Parathyroid adenoma (tissue), 2 donors: ENCODE data around the gene GPRASP2.
A peak's percentile ranks its signal among the peaks of the same experiment; 100 is the strongest.
"Not testable (repeated sequence)": the region's sequence is repeated elsewhere in the genome, so short reads cannot be mapped to it uniquely, and the experiment has no call there.

Experiments used
- H2AFZ ChIP-seq: fragments of 300-600 bp; sonication (generic); one replicate; pipeline ENCODE4 v1.7.0; 2017; ENCODE audit warnings: antibody characterized with exemption, mild to moderate bottlenecking
- H3K27ac ChIP-seq: fragments of 300-600 bp; sonication (generic); one replicate; pipeline ENCODE4 v1.7.0; 2017
- H3K27me3 ChIP-seq: fragments of 300-600 bp; sonication (generic); one replicate; pipeline ENCODE4 v1.7.0; 2017; ENCODE audit warnings: low read length; ENCODE audit not compliant: control insufficient read depth, insufficient read depth
- H3K36me3 ChIP-seq: fragments of 300-600 bp; sonication (generic); one replicate; pipeline ENCODE4 v1.7.0; 2017; ENCODE audit warnings: low read length; ENCODE audit not compliant: control insufficient read depth, insufficient read depth
- H3K4me1 ChIP-seq: fragments of 300-600 bp; sonication (generic); one replicate; pipeline ENCODE4 v1.7.0; 2017; ENCODE audit warnings: control low read depth
- H3K4me2 ChIP-seq: fragments of 300-600 bp; sonication (generic); one replicate; pipeline ENCODE4 v1.7.0; 2017; ENCODE audit warnings: low read length
- H3K4me3 ChIP-seq: fragments of 300-600 bp; sonication (generic); one replicate; pipeline ENCODE4 v1.7.0; 2017; ENCODE audit warnings: low read depth, low read length
- H3K79me2 ChIP-seq: fragments of 300-600 bp; sonication (generic); one replicate; pipeline ENCODE4 v1.7.0; 2017; ENCODE audit warnings: control low read depth
- H3K9ac ChIP-seq: fragments of 300-600 bp; sonication (generic); one replicate; pipeline ENCODE4 v1.7.0; 2017; ENCODE audit warnings: mild to moderate bottlenecking
- H3K9me3 ChIP-seq: fragments of 300-600 bp; sonication (generic); one replicate; pipeline ENCODE4 v1.7.0; 2017; ENCODE audit warnings: low read length; ENCODE audit not compliant: control insufficient read depth
- CTCF ChIP-seq: fragments of 300-600 bp; sonication (generic); IDR thresholded peaks from one replicate; pipeline ENCODE4 v1.7.0; 2017; ENCODE audit warnings: antibody characterized with exemption, mild to moderate bottlenecking
- donor health status: primary hyperparathyroidism.

Gene GPRASP2

DNA sequence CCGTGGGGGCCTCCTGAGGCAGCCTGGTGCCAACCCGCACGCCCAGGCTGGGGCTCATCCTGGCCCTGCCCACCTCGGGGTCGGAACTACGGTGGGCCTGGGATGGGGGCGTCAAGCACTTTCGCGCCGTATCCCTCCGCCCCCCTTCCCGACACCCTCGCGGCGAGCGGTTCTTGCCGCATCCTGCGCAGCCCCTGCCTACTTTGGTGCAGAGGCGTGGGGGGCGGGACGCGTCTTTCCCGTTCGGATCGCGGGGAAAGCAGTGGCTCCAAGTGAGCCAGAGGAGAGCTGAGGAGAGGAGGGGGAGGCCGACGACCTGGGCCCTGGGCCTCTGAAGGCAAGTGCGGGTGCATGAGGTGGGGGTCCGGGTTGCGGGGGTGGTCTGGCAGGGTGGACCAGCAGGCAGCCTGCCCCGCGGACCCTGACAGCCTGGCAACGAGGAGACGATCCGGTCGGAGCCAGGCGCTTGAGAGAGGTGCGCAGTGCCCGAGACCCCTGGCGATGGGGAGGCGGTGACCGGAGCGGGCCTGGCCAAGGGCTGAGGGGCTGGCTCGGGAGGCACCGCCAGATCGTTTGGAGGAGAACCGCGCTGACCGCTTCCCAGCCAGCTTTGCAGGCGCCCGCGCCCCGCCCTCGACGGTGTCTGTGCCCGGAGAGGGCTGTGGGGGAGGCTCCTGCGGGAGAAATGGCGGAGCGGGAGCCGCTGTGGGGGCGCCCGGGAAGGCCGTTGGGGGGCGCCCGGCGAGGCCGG lies at the start of gene GPRASP2:
GPRASP2 (plus strand) TSS at position 233 of the 751 bp plus-strand sequence. CDS start 2,422 bp downstream, outside the sequence.
- Histone ChIP-seq H3K9me3 (no peaks in the 10 kb centered on the region), H3K4me2 (peak within 1 kb of the TSS; percentile 74), H2AFZ (peak within 1 kb of the TSS; percentile 90), H3K9ac (peak within 1 kb of the TSS; percentile 89), H3K4me1 (peaks cover 4% of the 10 kb centered on the region), H3K4me3 (peak within 1 kb of the TSS; percentile 76), H3K27ac (peak within 1 kb of the TSS; percentile 93), H3K27me3 (no peaks in the 10 kb centered on the region), H3K79me2 (peaks cover 7% of the 10 kb centered on the region), H3K36me3 (no peaks in the 10 kb centered on the region)
- no peak for TF ChIP-seq CTCF

- not testable (repeated sequence) for H3K27ac ChIP-seq, H3K4me1 ChIP-seq, H3K9me3 ChIP-seq, H3K9ac ChIP-seq, H2AFZ ChIP-seq, H3K36me3 ChIP-seq, H3K27me3 ChIP-seq, H3K4me3 ChIP-seq, H3K4me2 ChIP-seq
- H3K79me2 ChIP-seq: peaks cover 14% of the 10 kb centered on the region
Measured at GRCh38 chrX:102663820-102664219, 48.4 kb upstream of the GPRASP2 start.

DNA sequence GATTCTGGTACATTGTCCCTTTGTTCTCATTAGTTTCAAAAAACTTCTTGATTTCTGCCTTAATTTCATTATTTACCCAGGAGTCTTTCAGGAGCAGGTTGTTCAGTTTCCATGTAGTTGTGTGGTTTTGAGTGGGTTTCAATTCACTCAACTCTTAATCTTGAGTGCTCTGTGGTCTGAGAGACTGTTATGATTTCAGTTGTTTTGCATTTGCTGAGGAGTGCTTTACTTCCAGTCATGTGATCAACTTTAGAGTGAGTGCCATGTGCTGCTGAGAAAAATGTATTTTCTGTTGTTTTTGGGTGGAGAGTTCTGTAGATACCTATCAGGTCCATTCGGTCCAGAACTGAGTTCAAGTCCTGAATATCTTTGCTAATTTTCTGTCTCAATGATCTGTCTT lies 45.2 kb upstream of the GPRASP2 start:
- H3K79me2 ChIP-seq: peaks cover 16% of the 10 kb centered on the region
- not testable (repeated sequence) for H3K4me3 ChIP-seq, H3K27me3 ChIP-seq, H3K27ac ChIP-seq, H3K4me1 ChIP-seq, H3K4me2 ChIP-seq, H3K9me3 ChIP-seq, H3K9ac ChIP-seq, H2AFZ ChIP-seq, H3K36me3 ChIP-seq

DNA sequence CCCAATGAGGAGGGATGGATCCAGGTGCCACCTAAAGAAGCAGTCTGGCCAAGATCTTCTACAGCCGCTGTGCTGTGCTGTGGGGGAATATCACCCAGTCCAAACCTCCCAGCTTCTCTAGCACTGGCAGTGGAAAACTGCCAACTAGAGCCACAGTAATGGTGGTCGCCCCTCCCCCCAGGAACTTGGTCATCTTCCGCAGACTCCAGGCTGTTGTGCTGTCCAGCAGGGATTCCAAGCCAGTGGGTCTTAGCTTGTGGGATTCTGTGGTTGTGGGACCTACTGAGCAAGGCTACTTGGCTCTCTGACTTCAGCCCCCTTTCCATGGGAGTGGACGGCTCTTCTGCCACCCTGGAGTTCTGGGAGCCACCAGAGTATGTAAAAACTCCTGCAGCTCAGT lies 42.7 kb upstream of the GPRASP2 start:
- Histone ChIP-seq H2AFZ (no peak overlapping the region), H3K4me1 (no peaks in the 10 kb centered on the region), H3K4me3 (no peak overlapping the region), H3K79me2 (peaks cover 17% of the 10 kb centered on the region), H3K9ac (no peak overlapping the region), H3K27me3 (no peaks in the 10 kb centered on the region), H3K9me3 (no peaks in the 10 kb centered on the region), H3K4me2 (no peak overlapping the region), H3K36me3 (no peaks in the 10 kb centered on the region), H3K27ac (no peak overlapping the region)
- TF ChIP-seq CTCF: no peak

DNA sequence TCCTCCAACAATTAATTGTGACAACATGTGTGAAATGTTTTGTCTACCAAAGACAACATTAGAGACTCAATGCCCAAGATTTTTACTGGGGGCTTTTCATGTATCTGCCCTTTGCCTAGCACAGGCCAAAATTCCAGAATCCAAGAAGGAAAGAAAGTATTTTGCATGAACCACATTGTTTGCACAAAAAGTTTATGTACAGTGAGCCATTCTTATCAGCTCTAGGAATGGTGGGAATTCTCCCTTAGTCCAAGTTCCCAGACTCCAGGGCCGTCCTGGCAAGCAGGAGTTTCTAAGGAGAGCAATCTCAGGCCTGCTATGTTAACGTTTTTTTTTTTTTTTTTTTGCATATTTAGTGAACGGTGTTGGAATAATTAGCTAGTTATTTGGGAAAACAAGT lies 39.4 kb upstream of the GPRASP2 start:
- TF ChIP-seq CTCF: no peak
- Histone ChIP-seq H3K27ac (no peak overlapping the region), H3K27me3 (no peaks in the 10 kb centered on the region), H3K9me3 (no peaks in the 10 kb centered on the region), H3K4me3 (no peak overlapping the region), H2AFZ (no peak overlapping the region), H3K9ac (no peak overlapping the region), H3K4me2 (no peak overlapping the region), H3K4me1 (no peaks in the 10 kb centered on the region), H3K79me2 (peaks cover 14% of the 10 kb centered on the region), H3K36me3 (no peaks in the 10 kb centered on the region)

DNA sequence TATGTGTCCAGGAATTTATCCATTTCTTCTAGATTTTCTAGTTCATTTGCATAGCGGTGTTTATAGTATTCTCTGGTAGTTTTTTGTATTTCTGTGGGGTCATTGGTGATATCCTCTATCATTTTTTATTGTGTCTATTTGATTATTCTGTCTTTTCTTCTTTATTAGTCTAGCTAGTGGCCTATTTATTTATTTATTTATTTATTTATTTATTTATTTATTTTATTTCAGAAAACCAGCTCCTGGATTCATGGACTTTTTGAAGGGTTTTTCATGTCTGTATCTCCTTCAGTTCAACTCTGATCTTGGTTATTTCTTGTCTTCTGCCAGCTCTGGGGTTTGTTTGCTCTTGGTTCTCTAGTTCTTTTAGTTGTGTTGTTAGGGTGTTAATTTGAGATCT lies 34.8 kb upstream of the GPRASP2 start:
- not testable (repeated sequence) for H3K9me3 ChIP-seq

More for the DNA sequence above, 34.8 kb upstream of the GPRASP2 start:
- H3K4me1 ChIP-seq, H3K36me3 ChIP-seq, H3K9ac ChIP-seq, H3K4me2 ChIP-seq, H3K4me3 ChIP-seq, H2AFZ ChIP-seq, H3K27ac ChIP-seq, H3K27me3 ChIP-seq: not testable (repeated sequence)
- peaks cover 12% of the 10 kb centered on the region for H3K79me2 ChIP-seq
